ENCODE data around the gene CREBL2.

Gene CREBL2

DNA sequence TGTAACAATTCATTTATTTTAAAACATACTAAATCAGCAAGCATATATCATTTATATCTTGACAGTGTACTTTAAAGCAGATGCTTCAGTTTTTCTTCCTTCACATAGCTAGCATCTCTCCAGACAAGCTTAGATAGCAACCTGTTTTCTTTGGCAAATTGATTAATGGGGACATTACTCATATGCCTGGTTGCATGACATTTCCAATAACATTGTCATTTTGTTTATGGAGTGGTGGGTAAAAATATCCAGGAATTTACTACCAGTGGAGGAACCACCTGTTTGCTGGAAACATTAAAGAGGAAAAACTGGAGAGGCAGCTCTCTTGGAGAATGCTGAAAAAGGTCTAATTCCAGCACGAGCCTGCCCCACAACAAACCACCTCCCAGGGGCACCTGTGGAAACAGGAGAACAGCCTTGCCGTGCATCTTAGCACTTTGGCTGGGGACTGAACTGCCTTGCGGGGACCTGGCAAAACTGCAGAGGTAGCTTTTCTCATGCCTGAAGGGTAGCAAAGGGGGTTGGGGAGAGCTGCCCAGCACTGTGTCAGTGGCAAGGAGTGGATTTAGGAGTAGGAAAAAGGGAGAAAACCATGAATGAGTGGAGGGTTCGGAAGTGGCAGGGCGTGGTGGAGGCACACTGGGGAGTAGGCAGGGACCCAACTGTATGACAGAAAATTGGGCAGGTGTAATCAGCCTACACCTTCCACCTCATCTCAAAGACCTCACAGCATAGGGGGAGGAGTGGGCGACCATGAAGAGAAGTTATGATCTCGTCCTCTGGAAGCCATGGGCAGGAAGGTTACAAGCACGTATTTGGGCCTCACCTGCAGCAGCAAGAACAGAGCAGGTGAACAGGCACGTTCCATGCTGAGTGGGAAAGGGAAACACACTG is 11.7 kb upstream of the CREBL2 start:
- no peaks in the 10 kb centered on the region for H3K36me3 ChIP-seq (ENCODE audit: insufficient read depth, low read length)
- H3K4me3 ChIP-seq (ENCODE audit: low read length) = no peak overlapping the region
- peaks cover 19% of the 10 kb centered on the region for H3K27me3 ChIP-seq (ENCODE audit: control insufficient read depth, insufficient read depth, low read length)
- no peaks in the 10 kb centered on the region for H3K4me1 ChIP-seq (ENCODE audit: control insufficient read depth, insufficient read depth, low read length)
- no peak overlapping the region for H3K9ac ChIP-seq (ENCODE audit: low read depth, low read length)
- no peak overlapping the region for H3K4me2 ChIP-seq (ENCODE audit: low read length)
- no peaks in the 10 kb centered on the region for H3K9me3 ChIP-seq (replicated peaks; ENCODE audit: low read length)

DNA sequence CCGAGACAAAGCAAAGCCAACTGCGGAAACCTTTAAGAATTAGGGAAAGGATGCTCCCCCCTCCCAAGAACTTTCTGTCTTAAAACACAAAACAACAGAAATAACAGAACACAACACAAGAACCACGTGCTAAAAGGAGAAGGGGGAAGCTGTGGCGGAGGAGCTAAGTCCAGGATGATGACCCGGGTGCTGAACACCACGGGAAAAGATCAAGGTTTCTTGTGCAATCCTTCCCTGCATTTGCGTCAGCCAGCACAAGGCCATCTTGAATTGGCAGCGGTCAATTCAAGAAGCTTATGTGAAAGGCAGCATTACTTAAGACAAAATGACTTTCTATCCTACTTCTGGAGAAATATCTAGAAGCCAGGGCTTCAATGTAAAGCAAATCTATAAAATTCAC is 11.0 kb upstream of the CREBL2 start:
- no peak overlapping the region for H3K9ac ChIP-seq (ENCODE audit: low read depth, low read length)
- H3K27me3 ChIP-seq (ENCODE audit: control insufficient read depth, insufficient read depth, low read length) = peaks cover 19% of the 10 kb centered on the region
- H3K4me2 ChIP-seq (ENCODE audit: low read length) = no peak overlapping the region
- no peaks in the 10 kb centered on the region for H3K4me1 ChIP-seq (ENCODE audit: control insufficient read depth, insufficient read depth, low read length)
- H3K36me3 ChIP-seq (ENCODE audit: insufficient read depth, low read length) = no peaks in the 10 kb centered on the region
- H3K4me3 ChIP-seq (ENCODE audit: low read length) = no peak overlapping the region
- H3K9me3 ChIP-seq (replicated peaks; ENCODE audit: low read length) = no peaks in the 10 kb centered on the region

DNA sequence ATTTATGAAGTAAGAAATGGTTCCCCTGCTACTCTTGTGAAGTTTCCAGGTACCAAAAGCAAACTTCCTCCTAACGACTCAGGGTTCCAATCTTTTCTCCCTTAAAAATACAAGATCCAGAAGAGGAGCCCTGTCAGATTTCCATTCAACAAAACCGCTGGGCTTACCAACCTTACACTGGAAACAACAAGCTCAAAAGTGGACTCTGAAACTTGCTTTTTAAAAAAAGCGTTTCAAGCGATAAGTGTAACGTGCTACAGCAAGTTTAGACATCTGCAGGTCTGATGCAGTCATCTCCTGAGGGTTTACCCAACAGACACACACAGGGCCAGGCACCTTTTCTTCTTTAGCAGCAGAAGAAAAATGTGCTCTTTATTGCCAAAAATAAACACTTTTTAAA is 6.9 kb upstream of the CREBL2 start:
- no peak overlapping the region for H3K4me3 ChIP-seq (ENCODE audit: low read length)
- peaks cover 15% of the 10 kb centered on the region for H3K27me3 ChIP-seq (ENCODE audit: control insufficient read depth, insufficient read depth, low read length)
- H3K4me2 ChIP-seq (ENCODE audit: low read length) = no peak overlapping the region
- H3K9ac ChIP-seq (ENCODE audit: low read depth, low read length) = no peak overlapping the region
- H3K9me3 ChIP-seq (replicated peaks; ENCODE audit: low read length) = no peaks in the 10 kb centered on the region
- H3K4me1 ChIP-seq (ENCODE audit: control insufficient read depth, insufficient read depth, low read length) = peaks cover 11% of the 10 kb centered on the region
- H3K36me3 ChIP-seq (ENCODE audit: insufficient read depth, low read length) = no peaks in the 10 kb centered on the region

GRCh38 chr12:12606781-12607589 is 4.7 kb upstream of the CREBL2 start:
- Histone ChIP-seq H3K27me3 (ENCODE audit: control insufficient read depth, insufficient read depth, low read length) (no peaks in the 10 kb centered on the region), H3K4me1 (ENCODE audit: control insufficient read depth, insufficient read depth, low read length) (peaks cover 15% of the 10 kb centered on the region), H3K9me3 (replicated peaks; ENCODE audit: low read length) (no peaks in the 10 kb centered on the region), H3K4me3 (ENCODE audit: low read length) (no peak overlapping the region), H3K36me3 (ENCODE audit: insufficient read depth, low read length) (no peaks in the 10 kb centered on the region), H3K4me2 (ENCODE audit: low read length) (peak overlapping the region; percentile 25), H3K9ac (ENCODE audit: low read depth, low read length) (no peak overlapping the region)

DNA sequence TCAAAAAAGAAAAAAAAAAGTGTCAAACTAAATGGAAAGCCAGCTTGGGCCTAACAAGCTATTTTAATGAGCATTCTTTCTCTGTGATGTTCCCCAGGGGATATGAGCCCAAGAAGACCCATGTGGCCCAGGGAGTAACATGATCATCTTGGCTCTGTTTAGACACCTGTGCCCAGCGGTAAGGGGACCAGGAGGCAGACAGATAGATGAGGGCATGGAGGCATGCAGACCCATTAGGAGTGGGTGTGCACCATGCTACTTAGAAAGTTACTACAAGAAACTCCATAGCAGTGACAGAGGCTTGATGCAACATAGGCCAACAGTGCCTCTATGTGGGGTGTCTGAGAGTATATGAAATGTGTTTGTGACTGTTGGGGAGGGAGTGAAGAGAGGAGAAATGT is 3.1 kb upstream of the CREBL2 start:
- peaks cover 22% of the 10 kb centered on the region for H3K4me1 ChIP-seq (ENCODE audit: control insufficient read depth, insufficient read depth, low read length)
- no peaks in the 10 kb centered on the region for H3K27me3 ChIP-seq (ENCODE audit: control insufficient read depth, insufficient read depth, low read length)
- H3K9me3 ChIP-seq (replicated peaks; ENCODE audit: low read length) = no peaks in the 10 kb centered on the region
- H3K9ac ChIP-seq (ENCODE audit: low read depth, low read length) = no peak overlapping the region
- H3K36me3 ChIP-seq (ENCODE audit: insufficient read depth, low read length) = no peaks in the 10 kb centered on the region
- H3K4me2 ChIP-seq (ENCODE audit: low read length) = no peak overlapping the region
- no peak overlapping the region for H3K4me3 ChIP-seq (ENCODE audit: low read length)

- Histone ChIP-seq H3K4me2 (ENCODE audit: low read length) (no peak overlapping the region), H3K9me3 (replicated peaks; ENCODE audit: low read length) (no peaks in the 10 kb centered on the region), H3K36me3 (ENCODE audit: insufficient read depth, low read length) (no peaks in the 10 kb centered on the region), H3K4me1 (ENCODE audit: control insufficient read depth, insufficient read depth, low read length) (peaks cover 23% of the 10 kb centered on the region), H3K9ac (ENCODE audit: low read depth, low read length) (no peak overlapping the region), H3K27me3 (ENCODE audit: control insufficient read depth, insufficient read depth, low read length) (no peaks in the 10 kb centered on the region), H3K4me3 (ENCODE audit: low read length) (no peak overlapping the region)
Observed at GRCh38 chr12:12609692-12610091, 2.0 kb upstream of the CREBL2 start.

GRCh38 chr12:12610711-12611110 is 965 bp upstream of the CREBL2 start:
- H3K4me1 ChIP-seq (ENCODE audit: control insufficient read depth, insufficient read depth, low read length) = peaks cover 23% of the 10 kb centered on the region
- peak overlapping the region; percentile 91 for H3K4me3 ChIP-seq (ENCODE audit: low read length)
- peak overlapping the region; percentile 99 for H3K4me2 ChIP-seq (ENCODE audit: low read length)
- H3K9ac ChIP-seq (ENCODE audit: low read depth, low read length) = peak overlapping the region; percentile 90
- H3K36me3 ChIP-seq (ENCODE audit: insufficient read depth, low read length) = no peaks in the 10 kb centered on the region
- no peaks in the 10 kb centered on the region for H3K9me3 ChIP-seq (replicated peaks; ENCODE audit: low read length)
- H3K27me3 ChIP-seq (ENCODE audit: control insufficient read depth, insufficient read depth, low read length) = no peaks in the 10 kb centered on the region

- Histone ChIP-seq H3K9me3 (replicated peaks; ENCODE audit: low read length) (no peaks in the 10 kb centered on the region), H3K36me3 (ENCODE audit: insufficient read depth, low read length) (no peaks in the 10 kb centered on the region), H3K4me2 (ENCODE audit: low read length) (peak overlapping the region; percentile 99), H3K4me1 (ENCODE audit: control insufficient read depth, insufficient read depth, low read length) (peaks cover 15% of the 10 kb centered on the region), H3K9ac (ENCODE audit: low read depth, low read length) (peak overlapping the region; percentile 90), H3K27me3 (ENCODE audit: control insufficient read depth, insufficient read depth, low read length) (no peaks in the 10 kb centered on the region), H3K4me3 (ENCODE audit: low read length) (peak overlapping the region; percentile 91)
Observed at GRCh38 chr12:12612358-12612757, 682 bp downstream of the CREBL2 start.

- Histone ChIP-seq H3K27me3 (ENCODE audit: control insufficient read depth, insufficient read depth, low read length) (no peaks in the 10 kb centered on the region), H3K36me3 (ENCODE audit: insufficient read depth, low read length) (no peaks in the 10 kb centered on the region), H3K4me3 (ENCODE audit: low read length) (peak overlapping the region; percentile 20), H3K4me2 (ENCODE audit: low read length) (peak overlapping the region; percentile 99), H3K9ac (ENCODE audit: low read depth, low read length) (no peak overlapping the region), H3K4me1 (ENCODE audit: control insufficient read depth, insufficient read depth, low read length) (peaks cover 12% of the 10 kb centered on the region), H3K9me3 (replicated peaks; ENCODE audit: low read length) (no peaks in the 10 kb centered on the region)
Observed at GRCh38 chr12:12613344-12613743, 1.7 kb downstream of the CREBL2 start.

DNA sequence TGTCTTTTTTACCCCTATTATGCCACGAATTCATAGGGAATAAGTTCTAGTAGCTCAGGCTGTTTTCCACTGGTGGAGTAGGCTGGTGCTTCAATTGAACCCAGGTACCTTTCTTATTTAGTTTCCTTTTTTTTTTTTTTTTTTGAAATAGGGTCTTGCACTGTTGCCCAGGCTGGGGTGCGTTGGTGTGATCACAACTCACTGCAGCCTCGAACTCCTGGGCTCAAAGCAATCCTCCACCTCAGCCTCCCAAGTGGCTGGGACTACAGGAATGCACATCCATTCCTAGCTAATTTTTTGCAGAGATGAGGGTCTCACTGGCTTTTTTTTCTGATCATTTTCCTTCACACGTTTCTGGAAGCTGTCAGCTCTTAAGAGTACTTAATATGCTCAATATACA is 2.7 kb downstream of the CREBL2 start:
- H3K36me3 ChIP-seq (ENCODE audit: insufficient read depth, low read length) = no peaks in the 10 kb centered on the region

DNA sequence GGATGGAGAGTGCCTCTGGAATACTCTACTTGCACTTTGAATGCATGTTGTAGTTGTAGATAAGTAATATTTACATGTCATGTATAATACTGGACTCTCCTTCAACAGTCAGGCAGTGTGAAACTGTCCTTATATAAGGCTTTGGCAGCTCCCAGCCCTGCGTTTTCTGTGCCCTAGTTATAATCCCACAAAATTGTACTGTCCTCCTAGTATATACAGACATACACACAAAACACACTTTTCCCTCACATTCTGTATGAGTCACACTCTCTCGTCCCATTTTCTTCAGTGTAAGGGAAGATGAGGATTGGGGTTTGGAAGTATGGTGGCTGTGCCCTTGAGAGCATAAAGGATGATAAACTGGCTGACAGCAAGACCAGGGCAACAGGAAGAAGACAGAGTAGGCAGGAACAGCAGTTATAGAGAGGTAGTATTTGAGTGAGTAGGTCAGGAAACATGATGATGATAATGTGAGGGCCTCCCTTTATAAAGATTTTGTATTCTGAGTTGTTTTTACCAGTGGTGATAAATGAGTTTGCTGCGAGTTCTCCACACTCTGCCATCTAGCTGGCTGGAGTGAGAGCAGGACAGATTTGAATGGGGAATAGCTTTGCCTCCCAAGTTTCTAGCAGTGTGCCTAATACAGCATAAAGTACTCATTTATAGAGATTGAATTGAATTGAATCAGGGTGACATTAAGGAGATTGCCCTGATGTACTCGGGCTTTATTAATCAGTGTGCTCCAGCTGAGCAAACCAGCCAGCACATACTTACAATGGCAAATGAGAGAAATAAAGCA is 5.0 kb downstream of the CREBL2 start:
- Histone ChIP-seq H3K9ac (ENCODE audit: low read depth, low read length) (no peak overlapping the region), H3K36me3 (ENCODE audit: insufficient read depth, low read length) (no peaks in the 10 kb centered on the region), H3K27me3 (ENCODE audit: control insufficient read depth, insufficient read depth, low read length) (no peaks in the 10 kb centered on the region), H3K4me2 (ENCODE audit: low read length) (no peak overlapping the region), H3K4me3 (ENCODE audit: low read length) (no peak overlapping the region), H3K9me3 (replicated peaks; ENCODE audit: low read length) (no peaks in the 10 kb centered on the region), H3K4me1 (ENCODE audit: control insufficient read depth, insufficient read depth, low read length) (peaks cover 8% of the 10 kb centered on the region)

More for the DNA sequence above, 2.7 kb downstream of the CREBL2 start:
- Histone ChIP-seq H3K4me3 (ENCODE audit: low read length) (no peak overlapping the region), H3K9ac (ENCODE audit: low read depth, low read length) (no peak overlapping the region), H3K4me1 (ENCODE audit: control insufficient read depth, insufficient read depth, low read length) (peaks cover 12% of the 10 kb centered on the region), H3K9me3 (replicated peaks; ENCODE audit: low read length) (no peaks in the 10 kb centered on the region), H3K27me3 (ENCODE audit: control insufficient read depth, insufficient read depth, low read length) (no peaks in the 10 kb centered on the region), H3K4me2 (ENCODE audit: low read length) (no peak overlapping the region)

Measured in skeletal muscle satellite cell (primary cell).